ENCODE data around the gene ELL.

GRCh38 chr19:18474366-18474887, 47.4 kb downstream of the ELL start:
- TF ChIP-seq CTCF (IDR thresholded peaks at IDR 0.05) (no peak), ZFX (IDR thresholded peaks at IDR 0.05; ENCODE audit: borderline replicate concordance) (no peak)
